Loucy (cell line): ENCODE measurements around the gene PARD3B.

Source experiments
- CTCF ChIP-seq: fragments of 200-600 bp; sonication (generic); conservative IDR thresholded peaks from 2 replicates; pipeline ENCODE4 v1.5.1; 2014; ENCODE audit warnings: mild to moderate bottlenecking, antibody characterized with exemption, low read length
- EZH2phosphoT487 ChIP-seq: fragments of 200-600 bp; IDR thresholded peaks from 2 replicates; pipeline ENCODE4 v1.6.1; 2018; ENCODE audit warnings: antibody characterized with exemption, mild to moderate bottlenecking, moderate library complexity, borderline replicate concordance

- TF ChIP-seq CTCF (no peak), EZH2phosphoT487 (no peak)
These were observed 465.8 kb downstream of the PARD3B start for GRCh38 chr2:205011031-205011430.
